Testis (tissue), 2 donors: ENCODE results near the gene SBK2.

Experiments
- CTCF ChIP-seq, 3 experiments: fragments of 450-650 bp in 2 of 3; fragments of 200-600 bp in 1 of 3; sonication (generic) in 1 of 3; IDR thresholded peaks; one replicate each; pipeline ENCODE4 v1.5.1; 2016 to 2019; ENCODE audit warnings: antibody characterized with exemption in 3 of 3, mild to moderate bottlenecking in 2 of 3, moderate library complexity in 1 of 3
- POLR2A ChIP-seq: fragments of 450-650 bp; IDR thresholded peaks from one replicate; pipeline ENCODE4 v1.6.1; 2017; ENCODE audit warnings: antibody characterized with exemption, mild to moderate bottlenecking, moderate library complexity

GRCh38 chr19:55540619-55541018 lies 3.7 kb upstream of the SBK2 start:
- TF ChIP-seq CTCF (IDR thresholded peaks at IDR 0.05): no peak
- no peak for TF ChIP-seq POLR2A
